IPS-18c (cell line): Measurements from ENCODE around the gene PLB1.

Experiments used
- H3K4me3 ChIP-seq: 2 replicates; pipeline ENCODE4 v1.7.0; 2013; ENCODE audit warnings: low read depth, mild to moderate bottlenecking, low read length, moderate library complexity; ENCODE audit not compliant: insufficient read depth
- H3K9me3 ChIP-seq: one replicate; pipeline ENCODE4 v1.6.1; 2013; ENCODE audit warnings: mild to moderate bottlenecking, low read length, moderate library complexity; ENCODE audit not compliant: control insufficient read depth, insufficient read depth

The PLB1 gene

GRCh38 chr2:28666496-28667184 is 170.8 kb downstream of the PLB1 start:
- H3K4me3 ChIP-seq, result no peak overlapping the region
- H3K9me3 ChIP-seq, result peaks cover 2% of the 10 kb centered on the region

GRCh38 chr2:28667261-28667660 is 171.4 kb downstream of the PLB1 start:
- Histone ChIP-seq H3K4me3 (no peak overlapping the region), H3K9me3 (peaks cover 2% of the 10 kb centered on the region)

GRCh38 chr2:28668106-28668814 is 172.4 kb downstream of the PLB1 start:
- Histone ChIP-seq H3K9me3 (peaks cover 2% of the 10 kb centered on the region), H3K4me3 (no peak overlapping the region)

- H3K9me3 ChIP-seq, result peaks cover 2% of the 10 kb centered on the region
- H3K4me3 ChIP-seq, result no peak overlapping the region
Observed at GRCh38 chr2:28668880-28669279, 173.0 kb downstream of the PLB1 start.

- H3K9me3 ChIP-seq, result peaks cover 2% of the 10 kb centered on the region
- no peak overlapping the region for H3K4me3 ChIP-seq
Observed at GRCh38 chr2:28670856-28671255, 175.0 kb downstream of the PLB1 start.

DNA sequence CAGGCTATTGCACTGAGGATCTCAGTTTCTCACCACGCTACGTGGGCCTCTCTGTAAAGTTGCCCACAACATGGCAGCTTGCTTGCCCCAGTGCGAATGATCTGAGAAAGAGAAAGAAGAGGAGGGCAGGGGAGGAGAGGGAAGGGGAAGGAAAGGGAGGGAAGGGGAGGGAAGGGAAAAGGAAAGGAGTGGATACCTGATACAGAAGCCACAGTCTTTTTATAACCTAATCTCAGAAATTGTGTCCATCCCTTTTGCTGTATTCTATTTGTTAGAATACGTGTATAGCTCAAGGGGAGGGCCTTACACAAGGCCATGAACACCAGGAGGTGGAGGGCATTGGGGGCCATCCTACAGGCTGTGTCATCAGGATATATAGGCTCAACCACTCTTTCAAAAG is 177.5 kb downstream of the PLB1 start:
- Histone ChIP-seq H3K9me3 (peaks cover 2% of the 10 kb centered on the region), H3K4me3 (no peak overlapping the region)

DNA sequence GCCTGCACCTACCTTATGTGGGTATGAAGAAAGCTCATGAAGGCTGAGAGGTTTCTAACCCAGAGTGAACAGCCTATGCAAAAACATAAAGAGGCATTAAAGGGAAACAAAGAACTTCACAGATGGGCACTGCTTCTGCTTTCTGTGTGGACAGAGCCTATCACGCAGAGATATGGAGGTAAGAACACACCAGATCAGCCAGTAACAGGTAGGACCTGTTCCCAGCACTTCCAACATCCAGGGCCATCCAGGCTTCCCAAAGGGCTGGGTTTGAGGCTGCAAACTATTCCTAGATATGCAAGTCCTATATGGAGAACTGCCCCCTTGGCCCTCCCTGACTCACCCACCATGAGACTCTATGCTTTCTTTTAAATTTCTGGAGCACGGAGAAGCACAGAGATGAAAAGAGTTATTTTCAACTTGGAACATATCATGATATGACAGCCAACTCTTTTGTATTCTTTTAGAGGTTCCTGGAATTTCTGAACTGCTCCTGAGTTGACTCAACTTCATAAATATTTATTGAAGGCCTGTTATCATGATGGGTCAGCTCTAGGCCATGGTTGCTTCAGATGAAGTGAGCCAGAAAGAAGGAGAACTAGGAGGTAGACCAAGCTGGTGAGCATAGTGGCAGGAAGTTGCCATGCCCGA is 178.3 kb downstream of the PLB1 start:
- Histone ChIP-seq H3K9me3 (peaks cover 2% of the 10 kb centered on the region), H3K4me3 (no peak overlapping the region)

DNA sequence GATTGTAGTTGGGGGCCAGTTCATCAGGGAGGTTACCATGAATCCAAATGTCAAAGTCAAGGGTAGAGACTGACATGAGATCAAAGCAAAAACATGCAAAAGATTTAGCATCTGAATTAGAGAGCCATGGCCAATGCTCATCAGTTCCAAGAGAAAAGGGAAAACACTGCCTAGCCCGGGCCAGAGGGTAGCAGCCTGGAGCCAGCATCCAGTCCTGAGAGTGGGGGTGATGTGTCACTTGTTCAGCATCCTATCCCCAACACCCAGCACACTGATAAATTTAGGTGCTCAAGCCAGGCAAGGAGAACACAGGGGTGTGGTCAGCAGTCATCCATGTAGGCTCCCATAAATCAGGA is 178.8 kb downstream of the PLB1 start:
- Histone ChIP-seq H3K4me3 (no peak overlapping the region), H3K9me3 (peaks cover 2% of the 10 kb centered on the region)

DNA sequence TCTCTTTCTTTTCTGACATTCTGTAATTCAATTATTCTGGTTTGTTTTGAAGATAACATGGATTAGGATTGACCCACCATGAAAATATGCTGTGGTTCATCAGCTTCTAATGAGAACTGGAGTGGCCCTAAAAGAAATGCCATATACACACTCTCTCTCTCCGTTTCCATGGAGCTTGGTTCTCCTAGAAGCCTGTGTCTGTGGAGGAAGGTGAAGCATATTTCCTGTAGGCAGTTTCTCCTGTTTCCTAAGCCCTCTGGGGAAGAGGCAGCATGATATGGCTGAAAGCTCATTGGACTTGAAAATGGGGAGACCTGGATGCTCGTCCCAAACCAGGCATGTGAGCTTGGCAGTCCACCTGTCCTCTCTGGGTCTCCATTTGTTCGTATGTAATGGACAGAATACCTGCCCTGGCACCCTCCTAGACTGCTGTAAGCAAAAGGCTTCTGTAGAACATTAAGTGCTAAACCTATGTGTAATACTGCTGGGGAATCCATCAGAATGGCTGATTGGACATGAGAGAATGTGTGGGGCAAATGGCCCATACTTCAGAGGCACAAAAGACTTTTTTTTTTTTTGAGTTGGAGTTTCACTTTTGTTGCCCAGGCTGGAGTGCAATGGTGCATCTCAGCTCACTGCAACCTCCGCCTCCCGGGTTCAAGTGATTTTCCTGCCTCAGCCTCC is 180.4 kb downstream of the PLB1 start:
- H3K4me3 ChIP-seq, result no peak overlapping the region
- H3K9me3 ChIP-seq, result peaks cover 2% of the 10 kb centered on the region

DNA sequence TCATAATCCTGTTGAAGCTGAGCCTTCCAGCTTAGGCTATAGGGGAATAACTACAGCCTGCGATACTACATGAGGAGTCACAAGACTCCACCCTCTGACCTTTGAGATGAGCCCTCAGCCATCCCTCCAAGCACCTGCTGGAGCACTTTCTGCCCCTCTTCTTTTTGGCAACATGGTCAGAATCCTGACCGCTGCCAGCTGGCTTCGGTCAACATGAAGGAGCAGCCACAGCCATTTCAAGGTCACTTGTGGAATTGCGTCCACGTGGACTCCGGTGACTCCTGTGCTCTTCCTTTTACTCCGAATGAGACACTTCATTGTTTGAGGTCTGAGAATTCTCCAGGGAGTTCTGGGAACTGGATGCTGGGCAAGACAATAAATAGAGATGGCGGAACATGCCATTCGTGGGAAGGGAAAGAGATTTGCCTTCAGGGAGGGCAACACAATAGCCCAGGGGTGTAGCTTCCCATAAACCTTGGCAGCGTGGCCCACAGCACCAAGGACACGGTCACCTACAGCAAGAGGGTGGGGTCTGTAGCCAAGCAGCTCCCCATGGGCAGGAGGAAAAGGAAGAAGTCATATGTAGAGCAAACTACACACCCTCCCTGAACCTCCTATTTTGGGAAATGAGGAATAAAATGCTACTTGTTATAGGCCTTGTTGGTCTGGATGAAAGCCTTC is 182.5 kb downstream of the PLB1 start:
- H3K4me3 ChIP-seq, result no peak overlapping the region
- H3K9me3 ChIP-seq, result no peaks in the 10 kb centered on the region

DNA sequence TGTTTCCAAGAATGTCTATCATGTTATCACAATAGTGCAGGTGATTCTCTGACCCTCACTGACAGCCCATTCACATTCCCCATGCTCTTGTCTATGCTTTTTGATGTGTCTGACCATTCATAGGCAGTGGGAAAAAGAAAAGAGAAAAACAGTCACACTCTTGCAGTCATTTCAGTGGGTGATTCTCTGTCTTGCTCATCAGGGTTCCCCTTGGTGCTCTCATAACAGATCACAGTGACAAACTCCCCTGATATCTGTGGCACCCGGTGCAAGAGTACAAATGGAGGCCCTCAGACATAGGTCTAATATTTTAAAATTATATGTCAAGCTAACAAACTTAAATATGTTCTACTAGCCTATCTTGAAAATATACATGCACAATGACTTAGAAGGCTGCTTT is 183.1 kb downstream of the PLB1 start:
- no peaks in the 10 kb centered on the region for H3K9me3 ChIP-seq
- no peak overlapping the region for H3K4me3 ChIP-seq

DNA sequence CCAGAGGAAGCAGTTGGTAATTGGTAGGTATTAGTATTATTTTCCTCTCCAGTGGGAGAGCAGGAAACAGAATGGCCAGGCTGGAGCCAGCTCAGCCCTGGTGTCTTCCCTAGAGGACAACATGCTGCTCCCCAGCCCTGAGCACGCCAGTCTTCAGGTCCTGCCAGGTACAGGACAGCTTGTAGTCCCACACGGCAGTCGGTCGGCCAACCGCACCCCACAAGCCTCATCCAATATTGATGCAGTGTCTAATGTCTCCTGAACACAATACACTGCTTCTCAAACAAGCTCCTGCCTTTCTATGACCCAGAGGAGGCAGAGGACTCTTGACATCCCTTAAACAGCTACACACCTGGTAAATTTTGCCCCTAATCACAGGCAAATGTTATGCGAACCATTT is 184.8 kb downstream of the PLB1 start:
- H3K4me3 ChIP-seq, result no peak overlapping the region; the same call in 1 of the 2 replicates
- H3K9me3 ChIP-seq, result no peaks in the 10 kb centered on the region

- Histone ChIP-seq H3K4me3 (no peak overlapping the region), H3K9me3 (no peaks in the 10 kb centered on the region)
Observed at GRCh38 chr2:28681158-28681571, 185.3 kb downstream of the PLB1 start.

GRCh38 chr2:28681606-28682005 is 185.7 kb downstream of the PLB1 start:
- H3K9me3 ChIP-seq, result no peaks in the 10 kb centered on the region
- no peak overlapping the region for H3K4me3 ChIP-seq

DNA sequence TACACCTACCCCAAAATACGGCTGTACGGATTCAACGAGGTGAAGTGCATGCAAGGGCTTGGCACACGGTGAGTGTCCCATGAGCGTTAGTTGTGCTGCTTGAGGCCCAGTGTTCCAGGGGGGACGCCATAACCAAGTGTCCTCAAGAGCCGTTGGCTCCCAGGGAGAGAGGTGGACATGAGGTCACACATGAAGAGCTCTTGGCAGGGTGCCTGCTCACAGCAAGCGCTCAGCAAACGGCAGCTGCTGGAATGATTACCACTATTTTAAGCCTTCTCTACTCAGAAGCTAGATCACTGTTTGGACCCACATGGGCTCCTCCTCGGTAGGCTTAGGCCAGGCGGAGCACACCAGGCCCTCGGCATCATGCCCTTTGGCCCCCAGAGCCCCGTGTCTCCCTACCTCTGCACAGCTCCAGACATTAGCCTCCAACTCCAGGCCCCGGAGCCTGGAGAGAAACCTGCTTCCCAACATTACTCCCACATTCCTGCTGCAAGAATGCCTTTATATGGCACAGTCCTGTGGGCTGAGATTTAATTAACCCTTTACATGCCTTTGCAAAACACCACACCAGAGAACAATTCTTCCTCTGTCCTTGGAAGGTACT is 187.3 kb downstream of the PLB1 start:
- Histone ChIP-seq H3K4me3 (no peak overlapping the region), H3K9me3 (no peaks in the 10 kb centered on the region)

- no peaks in the 10 kb centered on the region for H3K9me3 ChIP-seq
- no peak overlapping the region for H3K4me3 ChIP-seq
Observed at GRCh38 chr2:28684142-28684858, 188.4 kb downstream of the PLB1 start.
